ENCODE data around the gene ROR1. TPM values are rescaled to one million over a fixed set of nuclear protein-coding genes. Genes with fewer than 3 reads are reported as not detected.

The ROR1 gene
- total and polyA plus RNA-seq, 8 donors, result 1.4 to 37.3 (median 14.6) TPM

DNA sequence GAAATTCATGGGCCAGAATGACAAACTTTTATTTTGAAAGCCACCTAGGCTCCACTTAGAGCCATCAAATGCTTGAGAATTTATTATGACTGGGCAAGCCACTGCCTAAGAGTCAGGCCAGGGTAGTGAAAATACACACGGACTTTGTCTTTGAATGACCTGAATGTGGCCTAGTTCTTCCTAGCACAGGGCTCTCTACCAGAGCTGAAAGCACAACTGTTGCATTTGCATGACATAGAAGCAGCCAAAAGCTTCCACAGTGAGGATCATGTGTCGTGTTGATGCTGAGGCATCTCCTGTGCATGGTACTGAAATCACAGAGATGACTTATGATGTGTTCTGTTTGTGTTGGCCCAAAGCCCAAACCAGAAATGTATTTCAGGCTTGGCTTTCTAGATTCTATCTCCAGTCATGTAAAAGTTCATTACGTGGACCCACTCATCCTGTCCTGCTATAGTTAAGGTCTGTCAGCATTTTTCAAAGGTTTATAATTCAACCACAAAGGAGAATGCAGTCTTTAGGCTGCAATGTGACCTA is 265.6 kb downstream of the ROR1 start:
- WGBS, 5 donors, result 12 to 27% (median 18%) methylated on average over 3 of the region's 3 CpGs
- intact Hi-C loops (cut with DNase I; ENCODE audit: low total_unique reads), result no loop called here
- H3K36me3 ChIP-seq, result no peaks in the 10 kb centered on the region

DNA sequence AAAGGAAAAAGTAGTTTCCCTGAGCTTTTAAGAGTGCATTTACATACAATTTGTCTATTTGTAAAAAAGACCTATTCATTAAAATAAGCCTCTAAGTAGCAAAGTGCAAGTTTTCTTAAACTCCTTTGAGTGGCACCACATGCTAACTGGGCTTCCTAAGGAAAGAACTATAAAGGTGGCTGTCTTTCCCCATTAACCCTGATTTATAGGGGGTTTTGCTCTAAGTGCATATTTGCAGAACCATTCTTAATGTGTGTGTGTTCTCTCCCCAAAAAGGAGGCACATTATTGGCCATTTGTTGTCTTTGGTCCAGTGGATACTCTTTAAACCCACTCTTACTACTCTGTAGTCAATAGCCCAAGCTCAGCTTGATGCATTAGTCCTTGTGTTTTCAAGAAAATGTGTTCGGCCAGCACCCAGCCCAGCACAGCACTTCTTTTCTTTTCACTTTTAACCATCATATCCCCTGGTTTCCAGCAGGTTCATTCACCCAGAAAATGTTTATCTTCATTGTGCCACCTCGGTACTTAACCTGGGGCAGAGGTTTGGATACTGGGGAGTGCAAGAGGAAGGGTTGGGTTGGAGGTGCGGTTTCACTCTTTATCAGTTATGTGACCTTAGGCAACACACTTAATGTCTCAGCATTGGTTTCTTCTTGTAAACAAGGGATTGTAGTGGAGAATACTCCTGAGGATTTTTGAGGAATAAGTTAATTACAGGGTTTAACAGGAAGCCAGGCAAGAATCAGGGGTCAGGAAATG is 267.7 kb downstream of the ROR1 start:
- no peaks in the 10 kb centered on the region for H3K9me3 ChIP-seq
- DNase-seq, result no peak
- TF ChIP-seq POLR2A (IDR thresholded peaks at IDR 0.05), result no peak
- peak in 1 of 3 donors; percentile 2 for TF ChIP-seq POLR2AphosphoS5 (IDR thresholded peaks at IDR 0.05)
- no peaks in the 10 kb centered on the region for H3K36me3 ChIP-seq
- H3K27ac ChIP-seq, result peak overlapping the region in 4 of 5 donors; percentile 66 to 83 (median 82)
- intact Hi-C loops (cut with DNase I; ENCODE audit: low total_unique reads), result no loop called here
- 33 to 53% (median 53%) methylated on average over 3 of the region's 3 CpGs for WGBS, 5 donors
- H3K4me3 ChIP-seq, result no peak overlapping the region
- H3K27me3 ChIP-seq, result no peaks in the 10 kb centered on the region
- peaks cover 17 to 61% (median 37%) of the 10 kb centered on the region in 4 donors for H3K4me1 ChIP-seq

More for the DNA sequence above, 265.6 kb downstream of the ROR1 start:
- Histone ChIP-seq H3K9me3 (no peaks in the 10 kb centered on the region), H3K27ac (peak overlapping the region in 4 of 5 donors; percentile 48 to 68 (median 54)), H3K4me3 (no peak overlapping the region), H3K27me3 (no peaks in the 10 kb centered on the region), H3K4me1 (peaks cover 17 to 59% (median 33%) of the 10 kb centered on the region in 4 donors)
- TF ChIP-seq POLR2AphosphoS5 (IDR thresholded peaks at IDR 0.05) (peak; percentile 56 to 76 (median 72)), EP300 (IDR thresholded peaks at IDR 0.05) (no peak)
- peak; percentile 36 to 82 for DNase-seq

DNA sequence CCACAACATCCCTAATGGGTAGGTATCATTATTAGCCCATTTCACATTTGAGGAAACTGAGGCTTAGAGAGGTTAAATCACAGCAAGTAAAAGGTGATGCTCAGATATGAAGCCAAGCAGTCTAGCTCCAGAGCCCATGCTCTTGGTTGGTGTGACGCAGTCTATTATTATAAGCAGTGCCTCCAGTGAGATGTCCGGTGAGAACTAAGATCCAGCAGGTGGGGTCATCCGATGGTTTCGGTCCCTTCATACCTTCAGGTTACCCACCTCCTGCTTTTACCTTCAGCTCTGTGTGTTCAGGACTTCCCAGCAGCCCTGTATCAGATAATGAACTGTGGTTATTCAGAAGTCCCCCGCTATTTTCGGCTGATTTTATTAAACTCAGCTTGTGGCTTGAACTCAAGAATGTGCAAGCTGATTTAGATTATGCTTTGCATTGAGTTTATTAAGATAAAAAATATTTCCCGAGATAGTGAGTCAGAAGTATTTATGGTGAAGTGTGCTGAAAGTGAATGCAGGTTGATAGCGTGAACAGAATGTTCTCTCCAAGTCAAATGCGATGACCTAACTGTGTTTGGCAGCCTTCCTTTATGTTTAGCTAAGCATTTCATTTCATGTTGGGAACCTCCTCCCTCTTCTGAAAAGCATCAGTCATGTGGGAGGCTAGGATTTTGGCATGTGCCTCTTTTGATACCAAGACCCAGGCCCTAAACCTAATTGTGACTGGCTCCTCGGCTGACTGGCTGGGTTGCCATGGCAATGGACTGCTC is 268.7 kb downstream of the ROR1 start:
- DNase-seq, result peak; percentile 57 to 87
- WGBS, 5 donors, result 29 to 51% (median 44%) methylated on average over 9 to 10 of the region's 10 CpGs
- Histone ChIP-seq H3K27me3 (no peaks in the 10 kb centered on the region), H3K4me3 (no peak overlapping the region), H3K9me3 (no peaks in the 10 kb centered on the region), H3K27ac (peak overlapping the region; percentile 66 to 83 (median 81)), H3K4me1 (peaks cover 17 to 69% (median 42%) of the 10 kb centered on the region in 4 donors), H3K36me3 (no peaks in the 10 kb centered on the region)
- TF ChIP-seq EP300 (IDR thresholded peaks at IDR 0.05) (peak; percentile 55), POLR2A (IDR thresholded peaks at IDR 0.05) (no peak), POLR2AphosphoS5 (IDR thresholded peaks at IDR 0.05) (peak; percentile 76 to 94 (median 86))
- intact Hi-C loops (cut with DNase I; ENCODE audit: low total_unique reads), result no loop called here

DNA sequence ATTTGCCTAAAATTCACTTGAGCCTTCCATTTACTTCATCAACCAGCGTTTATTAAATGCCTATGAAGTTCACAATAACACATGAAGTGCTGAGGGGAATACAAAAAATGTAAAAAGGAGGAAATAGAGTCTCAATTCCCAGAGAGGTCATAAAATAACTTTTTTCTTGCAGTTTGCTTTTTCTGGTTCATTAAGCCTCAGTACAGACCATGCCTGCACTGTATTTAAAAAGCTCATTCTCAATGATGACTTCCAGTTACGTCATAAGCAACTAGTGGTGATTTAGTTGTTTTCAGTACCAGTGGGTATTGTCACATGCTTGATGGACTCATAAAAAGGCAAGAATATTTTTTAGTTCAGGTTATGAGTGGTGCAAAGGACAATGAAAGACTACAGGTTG is 269.5 kb downstream of the ROR1 start:
- 76 to 82% (median 80%) methylated on average over 2 of the region's 2 CpGs for WGBS, 5 donors
- H3K4me1 ChIP-seq, result peaks cover 17 to 64% (median 39%) of the 10 kb centered on the region in 4 donors
- H3K27me3 ChIP-seq, result no peaks in the 10 kb centered on the region
- no peaks in the 10 kb centered on the region for H3K9me3 ChIP-seq
- no peaks in the 10 kb centered on the region for H3K36me3 ChIP-seq
- peak overlapping the region in 4 of 5 donors; percentile 66 to 83 (median 82) for H3K27ac ChIP-seq
- no peak for TF ChIP-seq POLR2A (IDR thresholded peaks at IDR 0.05)
- no peak for TF ChIP-seq EP300 (IDR thresholded peaks at IDR 0.05)
- TF ChIP-seq, protein P1, sequence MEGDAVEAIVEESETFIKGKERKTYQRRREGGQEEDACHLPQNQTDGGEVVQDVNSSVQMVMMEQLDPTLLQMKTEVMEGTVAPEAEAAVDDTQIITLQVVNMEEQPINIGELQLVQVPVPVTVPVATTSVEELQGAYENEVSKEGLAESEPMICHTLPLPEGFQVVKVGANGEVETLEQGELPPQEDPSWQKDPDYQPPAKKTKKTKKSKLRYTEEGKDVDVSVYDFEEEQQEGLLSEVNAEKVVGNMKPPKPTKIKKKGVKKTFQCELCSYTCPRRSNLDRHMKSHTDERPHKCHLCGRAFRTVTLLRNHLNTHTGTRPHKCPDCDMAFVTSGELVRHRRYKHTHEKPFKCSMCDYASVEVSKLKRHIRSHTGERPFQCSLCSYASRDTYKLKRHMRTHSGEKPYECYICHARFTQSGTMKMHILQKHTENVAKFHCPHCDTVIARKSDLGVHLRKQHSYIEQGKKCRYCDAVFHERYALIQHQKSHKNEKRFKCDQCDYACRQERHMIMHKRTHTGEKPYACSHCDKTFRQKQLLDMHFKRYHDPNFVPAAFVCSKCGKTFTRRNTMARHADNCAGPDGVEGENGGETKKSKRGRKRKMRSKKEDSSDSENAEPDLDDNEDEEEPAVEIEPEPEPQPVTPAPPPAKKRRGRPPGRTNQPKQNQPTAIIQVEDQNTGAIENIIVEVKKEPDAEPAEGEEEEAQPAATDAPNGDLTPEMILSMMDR (IDR thresholded peaks at IDR 0.05), result no peak
- no peak for TF ChIP-seq POLR2AphosphoS5 (IDR thresholded peaks at IDR 0.05)
- no peak overlapping the region for H3K4me3 ChIP-seq
- no peak for DNase-seq
- intact Hi-C loops (cut with DNase I; ENCODE audit: low total_unique reads), result no loop called here

DNA sequence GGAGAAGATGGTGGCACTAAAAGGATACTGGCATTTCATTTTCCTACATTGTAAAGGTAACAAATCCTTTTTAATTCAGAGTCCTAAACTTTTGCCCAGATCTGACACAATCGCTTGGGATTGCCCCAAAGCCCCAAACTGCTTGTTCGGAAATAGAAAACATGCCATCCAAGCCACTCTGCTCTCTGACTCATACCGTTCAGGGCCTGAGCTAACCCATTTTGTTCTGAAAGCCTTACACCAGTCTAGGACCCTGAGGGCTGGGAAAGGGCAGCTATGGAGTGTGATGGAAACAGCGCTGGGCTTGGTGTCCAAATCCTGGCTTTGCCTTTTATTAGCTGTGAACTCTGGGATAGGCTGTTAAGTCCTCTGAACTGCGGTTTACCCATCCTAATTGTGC is 270.2 kb downstream of the ROR1 start:
- no peaks in the 10 kb centered on the region for H3K36me3 ChIP-seq
- H3K4me1 ChIP-seq, result peaks cover 11 to 57% (median 33%) of the 10 kb centered on the region in 4 donors
- H3K4me3 ChIP-seq, result no peak overlapping the region
- H3K27me3 ChIP-seq, result no peaks in the 10 kb centered on the region
- intact Hi-C loops (cut with DNase I; ENCODE audit: low total_unique reads), result no loop called here
- H3K27ac ChIP-seq, result peak overlapping the region in 2 of 5 donors; percentile 81 to 82
- WGBS, 5 donors, result 85 to 97% (median 94%) methylated on average over 5 of the region's 5 CpGs
- DNase-seq, result no peak
- H3K9me3 ChIP-seq, result no peaks in the 10 kb centered on the region
- TF ChIP-seq POLR2AphosphoS5 (IDR thresholded peaks at IDR 0.05) (no peak), POLR2A (IDR thresholded peaks at IDR 0.05) (no peak), EP300 (IDR thresholded peaks at IDR 0.05) (no peak)
- TF ChIP-seq, protein P1 (IDR thresholded peaks at IDR 0.05), result no peak
